NCI-H510A treated with DMSO at 0.1 percent for 48 hours (cell line): ENCODE measurements around the gene CFAP99.
"Not testable (repeated sequence)": the region's sequence is repeated elsewhere in the genome, so short reads cannot be mapped to it uniquely, and the experiment has no call there.

Experiments
- DNase-seq: peaks from one replicate; lab custom pipeline; 2025; lab: John Stamatoyannopoulos, UW

The CFAP99 gene

GRCh38 chr4:2428496-2429213 is 9.9 kb downstream of the CFAP99 start:
- DNase-seq, result no peak

DNA sequence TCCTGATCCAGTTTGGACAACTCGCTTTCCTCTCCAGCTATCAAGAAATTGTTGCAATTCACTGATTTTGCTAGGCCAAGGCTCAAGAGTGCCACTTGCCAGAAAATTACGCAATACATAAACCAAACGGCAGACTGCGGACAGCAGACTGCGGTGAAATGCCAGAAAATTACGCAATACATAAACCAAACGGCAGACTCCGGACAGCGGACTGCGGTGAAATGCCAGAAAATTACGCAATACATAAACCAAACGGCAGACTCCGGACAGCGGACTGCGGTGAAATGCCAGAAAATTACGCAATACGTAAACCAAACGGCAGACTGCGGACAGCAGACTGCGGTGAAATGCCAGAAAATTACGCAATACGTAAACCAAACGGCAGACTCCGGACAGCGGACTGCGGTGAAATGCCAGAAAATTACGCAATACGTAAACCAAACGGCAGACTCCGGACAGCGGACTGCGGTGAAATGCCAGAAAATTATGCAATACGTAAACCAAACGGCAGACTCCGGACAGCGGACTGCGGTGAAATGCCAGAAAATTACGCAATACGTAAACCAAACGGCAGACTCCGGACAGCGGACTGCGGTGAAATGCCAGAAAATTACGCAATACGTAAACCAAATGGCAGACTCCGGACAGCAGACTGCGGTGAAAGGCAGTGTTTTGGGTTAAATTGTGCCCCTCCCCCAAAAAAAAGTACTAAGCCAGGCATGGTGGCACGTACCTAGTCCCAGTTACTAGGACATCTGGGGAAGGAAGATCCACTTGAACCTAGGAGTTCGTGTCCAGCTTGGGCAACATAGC is 11.4 kb downstream of the CFAP99 start:
- not testable (repeated sequence) for DNase-seq

DNA sequence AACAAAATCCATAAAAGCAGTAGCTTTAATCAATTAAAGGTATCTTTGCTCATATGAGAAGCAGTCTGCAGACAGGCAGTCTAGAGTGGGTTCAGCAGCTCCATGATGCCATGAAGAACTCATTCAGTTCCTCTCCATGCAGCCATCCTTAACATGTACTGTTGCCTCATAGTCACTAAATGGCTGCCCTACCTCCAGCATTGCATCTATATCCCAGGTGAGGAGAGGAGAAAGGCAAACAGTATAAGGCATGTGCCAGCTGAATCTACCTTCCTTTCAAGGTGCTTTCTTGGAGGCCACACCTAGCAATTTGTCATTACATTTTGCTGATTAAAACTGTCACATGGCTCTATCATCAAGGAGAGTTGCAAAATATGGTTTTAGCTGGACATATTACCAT is 13.2 kb downstream of the CFAP99 start:
- DNase-seq, result no peak

GRCh38 chr4:2432991-2433530 is 14.3 kb downstream of the CFAP99 start:
- DNase-seq, result no peak

GRCh38 chr4:2433609-2434350 is 15.0 kb downstream of the CFAP99 start:
- no peak for DNase-seq

GRCh38 chr4:2434420-2434819 is 15.7 kb downstream of the CFAP99 start:
- no peak for DNase-seq

DNA sequence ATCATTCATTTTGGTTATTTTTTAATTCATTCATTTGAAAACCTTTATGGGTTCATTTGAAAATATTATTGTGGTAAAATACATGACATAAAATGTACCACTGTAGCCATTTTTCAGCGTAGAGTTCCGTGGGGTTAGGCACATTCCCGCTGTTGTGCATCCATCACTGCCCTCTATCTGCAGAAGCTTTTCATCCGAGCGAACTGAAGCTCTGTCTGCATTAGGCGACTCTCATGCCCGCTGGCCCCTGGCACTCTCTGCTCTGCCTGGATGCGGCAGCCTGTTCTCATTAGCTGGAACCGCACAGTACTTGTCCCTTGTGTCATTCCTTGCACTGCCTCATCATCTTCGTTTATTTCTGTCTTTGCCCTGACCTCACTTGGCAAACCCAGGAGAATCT is 17.5 kb downstream of the CFAP99 start:
- DNase-seq, result peak; percentile 4

DNA sequence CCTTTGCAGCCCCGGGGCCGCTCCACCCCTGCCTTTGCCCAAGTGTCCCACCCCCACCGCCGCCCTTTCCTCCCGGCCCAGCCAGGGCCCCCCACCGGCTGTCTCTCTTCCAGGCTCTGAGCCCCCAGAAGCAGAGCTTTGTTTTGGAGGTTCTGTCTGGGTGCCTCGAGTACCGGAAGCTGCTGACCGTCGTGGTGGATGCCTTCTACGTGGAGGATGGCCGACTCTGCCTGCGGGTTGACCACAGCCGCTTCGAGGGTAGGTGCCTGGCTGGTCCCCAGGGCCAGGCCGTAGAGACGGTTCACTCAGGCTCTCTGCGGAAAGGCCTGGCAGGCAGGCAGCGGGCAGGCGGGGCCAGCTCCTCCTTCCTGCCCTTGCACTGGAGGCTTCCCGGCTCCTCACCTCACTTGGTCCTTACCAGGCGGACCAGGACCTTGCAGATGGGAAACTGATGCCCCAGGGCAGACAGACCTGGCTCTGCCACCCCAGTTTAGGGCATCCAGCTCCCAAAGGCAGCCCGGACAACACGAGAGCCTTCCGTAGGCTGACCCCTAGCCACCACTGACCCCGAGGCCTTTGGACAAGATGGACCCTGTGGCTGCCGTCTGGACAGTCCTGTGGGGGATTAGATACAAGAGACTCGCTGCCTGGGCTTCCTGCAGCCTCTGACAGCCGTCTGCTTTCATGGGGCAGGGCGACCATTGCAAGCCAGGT is 18.2 kb downstream of the CFAP99 start:
- DNase-seq, result no peak

DNA sequence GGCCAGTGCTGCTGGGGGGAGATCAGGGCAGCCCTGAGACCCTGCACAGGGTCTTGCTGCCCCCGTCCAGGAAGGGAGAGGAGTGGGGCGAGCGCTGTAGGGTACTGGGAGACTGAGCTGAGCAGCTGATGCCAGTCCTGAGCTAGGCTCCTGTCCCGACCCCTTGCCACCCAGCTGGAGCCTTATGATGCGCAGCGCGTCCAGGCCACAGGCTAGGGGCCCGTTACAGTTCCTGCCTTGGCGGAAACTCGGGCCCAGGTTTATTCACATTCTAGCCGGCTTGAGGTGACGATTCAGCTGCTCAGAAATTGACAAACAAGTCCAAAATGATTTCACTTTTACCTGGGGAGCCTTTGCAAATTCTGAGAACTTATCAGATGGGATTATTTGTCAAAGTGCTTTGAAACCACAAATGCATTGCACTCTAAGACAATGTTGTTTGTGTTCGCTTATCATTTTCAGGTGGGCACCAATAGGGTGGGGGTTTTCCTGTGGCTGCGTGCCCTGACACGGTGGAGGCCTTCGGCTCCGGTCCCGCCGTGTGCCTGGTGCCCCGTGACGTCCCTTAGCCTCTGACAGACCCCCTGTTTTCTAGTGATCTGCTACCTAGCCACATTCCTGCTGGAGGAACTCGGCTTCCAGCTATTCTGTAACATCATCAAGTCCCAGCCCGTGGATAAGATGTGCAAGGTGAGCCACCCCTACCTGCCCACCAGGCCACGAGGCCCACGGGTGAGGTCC is 18.9 kb downstream of the CFAP99 start:
- DNase-seq, result no peak

DNA sequence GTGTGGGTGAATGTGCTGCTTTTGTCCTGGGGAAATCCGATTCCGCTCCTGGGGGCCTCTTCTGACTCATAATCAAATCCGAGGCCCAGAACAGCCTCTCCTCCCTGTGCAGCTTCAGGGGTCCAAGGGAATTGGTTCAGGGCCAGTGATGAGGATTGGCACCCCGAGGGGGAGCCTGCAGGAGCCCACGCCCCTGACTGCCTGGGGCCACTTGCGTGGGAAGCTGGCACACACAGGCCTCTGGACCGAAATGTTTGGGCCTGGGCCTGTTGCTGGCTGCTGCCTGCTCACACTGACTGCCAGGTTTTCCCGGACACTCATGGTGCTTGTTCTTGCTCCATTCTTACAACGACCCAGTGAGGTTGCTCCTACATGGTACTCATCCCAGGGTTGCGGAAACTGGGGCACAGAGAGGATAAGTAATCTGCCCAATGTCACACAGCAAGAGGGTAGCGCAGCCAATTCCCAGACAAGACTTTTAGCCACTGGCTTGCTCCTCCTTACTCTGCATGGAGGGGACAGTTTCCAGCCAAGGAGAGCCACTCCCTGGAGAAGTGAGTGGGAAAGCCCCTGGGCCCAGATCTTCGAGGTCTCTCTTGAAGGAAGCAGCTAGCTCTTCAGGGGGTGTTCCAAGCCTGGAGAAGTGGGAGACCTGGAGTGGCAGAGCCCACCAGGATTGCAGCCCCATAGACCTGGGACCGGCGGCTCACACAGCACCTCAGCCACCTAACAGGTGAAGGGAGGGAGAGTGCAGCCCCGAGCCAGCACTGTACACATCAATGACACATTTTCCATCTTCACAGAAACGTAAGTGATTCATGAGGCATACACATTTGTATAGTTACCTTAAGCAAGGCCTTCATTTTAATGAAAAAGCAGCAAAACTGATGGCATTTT is 20.3 kb downstream of the CFAP99 start:
- no peak for DNase-seq

DNA sequence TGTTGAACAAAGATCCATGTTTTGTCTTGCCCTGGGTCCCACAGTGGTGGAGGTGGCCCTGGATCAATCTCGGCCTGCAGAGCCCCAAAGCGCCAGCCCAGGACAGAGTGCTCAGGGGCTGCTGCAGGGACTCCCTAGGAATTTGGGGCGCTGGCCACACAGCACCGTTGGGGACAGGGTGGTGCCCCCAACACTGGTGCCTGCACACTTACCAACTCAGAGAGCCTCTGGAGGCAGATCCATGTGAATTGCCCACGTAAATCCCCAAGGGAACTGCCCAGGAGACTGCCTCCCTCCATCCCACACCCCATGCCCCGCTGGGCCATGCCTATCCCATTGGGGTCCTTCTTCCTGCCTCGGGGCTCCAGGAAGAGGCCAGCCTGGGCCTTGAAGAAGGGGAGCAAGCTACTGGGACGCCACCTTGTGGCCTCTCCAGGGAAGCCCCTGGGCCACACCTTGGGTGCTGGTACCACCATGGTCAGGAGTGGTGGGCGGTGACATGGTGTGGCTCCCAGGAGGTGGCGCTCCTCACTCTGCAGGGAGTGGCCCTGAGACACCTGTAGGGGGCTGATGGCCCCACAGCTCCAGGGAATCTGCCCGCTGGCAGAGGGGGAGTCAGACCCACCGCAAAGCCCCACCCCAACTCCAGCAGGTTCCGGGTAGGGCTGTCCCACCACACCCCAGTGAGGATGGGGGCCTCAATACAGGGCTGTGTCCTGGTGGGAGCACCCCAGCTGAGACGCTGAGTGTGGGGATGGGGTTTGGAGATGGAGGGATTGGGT is 22.8 kb downstream of the CFAP99 start:
- DNase-seq, result peak; percentile 72

DNA sequence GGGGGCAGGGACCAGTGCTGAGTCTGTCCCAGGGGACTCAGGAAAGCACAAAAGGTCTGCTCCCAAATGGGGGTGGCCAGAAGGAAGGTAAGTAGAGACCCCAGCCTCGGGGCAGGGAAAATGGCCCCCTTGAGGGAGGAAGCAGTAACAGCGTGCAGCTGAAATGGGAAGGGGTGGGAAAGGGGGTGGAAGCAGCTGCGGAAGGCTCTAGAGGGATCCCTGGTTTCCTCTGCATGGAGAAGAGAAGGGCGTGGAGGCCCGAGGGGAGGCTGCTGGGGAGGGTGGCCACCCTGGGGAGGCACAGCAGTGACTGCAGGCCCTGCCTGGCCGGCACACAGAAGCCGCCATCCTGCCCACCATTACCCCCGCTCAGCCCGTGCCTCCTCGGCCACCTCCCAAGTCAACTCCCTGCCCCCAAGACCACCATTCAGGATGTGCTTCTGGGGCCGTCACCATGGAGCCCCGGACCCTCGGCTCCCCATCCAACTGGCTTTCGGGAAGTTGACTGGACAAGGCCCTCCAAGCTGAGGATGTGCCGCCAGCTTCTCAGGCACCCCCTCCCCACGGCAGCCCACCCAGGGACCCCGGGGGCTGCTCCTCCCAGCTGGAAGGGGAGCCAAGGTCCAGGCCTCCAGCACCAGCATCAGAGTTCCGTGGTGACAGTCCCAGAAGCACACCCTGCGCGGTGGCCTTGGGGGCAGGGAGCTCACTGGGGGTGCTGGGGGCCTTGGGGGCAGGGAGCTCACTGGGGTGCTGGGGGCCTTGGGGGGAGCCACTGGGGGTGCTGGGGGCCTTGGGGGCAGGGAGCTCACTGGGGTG is 23.6 kb downstream of the CFAP99 start:
- DNase-seq, result no peak

- no peak for DNase-seq
Measured at GRCh38 chr4:2443061-2443730, 24.4 kb downstream of the CFAP99 start.

DNA sequence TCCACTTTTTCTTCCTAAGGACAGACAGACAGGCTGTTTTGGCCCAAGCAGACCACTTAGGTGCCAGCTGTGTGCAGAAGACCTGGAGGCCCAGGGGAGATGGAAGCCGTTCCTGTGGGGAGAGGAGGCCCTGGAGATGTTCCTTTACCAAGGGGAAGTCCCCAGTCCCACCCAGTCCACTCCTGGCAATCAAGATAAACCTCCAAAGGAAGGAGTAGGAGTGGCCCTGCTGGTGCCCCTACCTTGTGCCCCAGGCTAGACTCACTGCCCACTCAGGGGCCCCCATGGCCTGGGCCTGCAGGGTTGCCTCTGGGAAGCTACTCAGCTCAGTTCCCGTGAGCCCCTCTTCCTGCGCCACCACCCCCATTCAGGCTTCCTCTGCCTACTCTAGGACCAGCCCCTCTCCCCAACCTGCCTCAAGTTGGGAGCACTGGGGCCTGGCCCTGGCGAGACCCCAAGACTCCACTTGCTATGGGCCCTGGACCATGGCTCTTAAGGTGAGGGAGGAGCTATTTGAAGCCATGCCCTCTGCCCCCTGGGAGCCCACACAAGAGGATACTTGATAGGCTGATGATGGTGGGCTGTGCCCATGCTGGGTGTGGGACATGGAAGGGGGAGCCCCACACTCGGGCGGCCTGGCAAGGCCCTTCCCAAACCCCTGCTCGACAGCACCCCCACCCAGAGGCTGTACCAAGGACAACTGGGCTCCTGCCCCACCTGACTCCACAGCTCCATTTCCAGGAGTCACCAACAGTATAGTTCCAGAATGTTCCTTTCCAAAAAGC is 25.4 kb downstream of the CFAP99 start:
- DNase-seq, result no peak

GRCh38 chr4:2445130-2445529 is 26.4 kb downstream of the CFAP99 start:
- DNase-seq, result no peak

DNA sequence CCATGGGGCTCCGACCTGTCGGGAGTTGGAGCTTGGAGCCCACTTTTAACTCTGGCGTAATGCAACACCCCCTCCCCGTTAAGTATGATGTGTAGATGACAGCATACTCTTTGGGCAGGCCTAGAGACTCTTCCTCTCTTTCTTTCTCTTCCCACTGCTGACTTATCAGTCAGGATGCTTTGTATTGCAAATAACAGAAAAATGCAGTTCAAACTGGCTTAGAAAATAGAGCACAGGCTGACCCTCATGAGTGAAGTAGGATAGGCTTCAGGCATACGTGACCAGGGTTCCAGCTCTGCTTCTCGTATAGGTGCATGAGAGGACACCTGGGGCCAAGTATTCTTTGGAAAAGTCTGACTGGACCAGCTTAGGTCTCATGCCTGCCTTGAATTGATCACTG is 26.8 kb downstream of the CFAP99 start:
- DNase-seq, result no peak
